Mesodermal cell (in vitro differentiated cells): Measurements from ENCODE around the gene DDA1.
A peak's percentile ranks its signal among the peaks of the same experiment; 100 is the strongest.

ENCODE experiments used
- H3K27ac ChIP-seq: 2 replicates; pipeline ENCODE4 v1.7.0; 2013; ENCODE audit warnings: mild to moderate bottlenecking, low read depth, low read length, moderate library complexity; ENCODE audit not compliant: severe bottlenecking
- H3K36me3 ChIP-seq: 2 replicates; pipeline ENCODE4 v1.7.1; 2013; ENCODE audit warnings: mild to moderate bottlenecking, low read length, moderate library complexity; ENCODE audit not compliant: control insufficient read depth, insufficient read depth
- H3K4me1 ChIP-seq: one replicate; pipeline ENCODE4 v1.7.1; 2013; ENCODE audit warnings: mild to moderate bottlenecking, low read length; ENCODE audit not compliant: insufficient read depth, control insufficient read depth, poor library complexity, severe bottlenecking
- H3K4me3 ChIP-seq: 2 replicates; pipeline ENCODE4 v1.7.0; 2013; ENCODE audit warnings: low read length, control low read depth, mild to moderate bottlenecking; ENCODE audit not compliant: insufficient read depth, poor library complexity, severe bottlenecking; ENCODE audit errors: extremely low read depth
- H3K9me3 ChIP-seq: 2 replicates; pipeline ENCODE4 v1.7.1; 2013; ENCODE audit warnings: mild to moderate bottlenecking, low read length, moderate library complexity; ENCODE audit not compliant: control insufficient read depth
- WGBS, 2 experiments: methylation state at CpG; one replicate each; pipeline ENCODE4 v1.1.5; 2013; ENCODE audit warnings: missing lambda C conversion rate in 2 of 2; ENCODE audit not compliant: insufficient coverage in 2 of 2; 5-methylcytosine and 5-hydroxymethylcytosine counted together

Gene DDA1

DNA sequence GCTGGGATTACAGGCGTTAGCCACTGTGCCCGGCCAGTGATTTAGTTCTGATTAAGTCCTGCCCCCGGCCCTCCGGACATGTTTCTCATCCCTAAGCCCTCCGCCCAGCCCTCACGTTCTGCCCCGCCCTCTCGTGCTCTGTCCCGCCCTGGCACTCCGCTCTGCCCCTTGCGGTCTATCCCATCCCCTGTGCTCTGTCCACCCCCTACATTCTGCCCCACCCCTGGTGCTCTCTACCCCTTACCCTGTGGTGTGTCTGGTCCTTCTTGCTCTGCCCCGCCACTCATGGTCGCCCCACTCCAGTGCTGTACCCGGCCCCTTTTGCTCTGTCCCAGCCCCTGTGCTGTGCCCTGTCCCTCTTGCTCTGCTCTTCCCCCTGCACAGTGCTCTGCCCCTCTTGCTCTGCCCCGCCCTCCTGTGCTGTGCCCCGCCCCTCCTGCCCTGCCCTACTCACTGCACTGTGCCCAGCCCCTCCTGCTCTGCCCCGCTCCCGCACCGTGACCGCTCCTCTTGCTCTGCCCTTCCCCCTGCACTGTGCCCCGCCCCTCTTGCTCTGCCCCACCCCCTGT is 31.0 kb downstream of the DDA1 start:
- H3K4me3 ChIP-seq = no peak overlapping the region
- 49 to 59% methylated on average over 13 to 20 of the region's 21 CpGs for WGBS, 2 experiments
- H3K9me3 ChIP-seq = no peaks in the 10 kb centered on the region
- no peaks in the 10 kb centered on the region for H3K4me1 ChIP-seq
- H3K27ac ChIP-seq = no peak overlapping the region
- H3K36me3 ChIP-seq = peaks cover 35% of the 10 kb centered on the region

DNA sequence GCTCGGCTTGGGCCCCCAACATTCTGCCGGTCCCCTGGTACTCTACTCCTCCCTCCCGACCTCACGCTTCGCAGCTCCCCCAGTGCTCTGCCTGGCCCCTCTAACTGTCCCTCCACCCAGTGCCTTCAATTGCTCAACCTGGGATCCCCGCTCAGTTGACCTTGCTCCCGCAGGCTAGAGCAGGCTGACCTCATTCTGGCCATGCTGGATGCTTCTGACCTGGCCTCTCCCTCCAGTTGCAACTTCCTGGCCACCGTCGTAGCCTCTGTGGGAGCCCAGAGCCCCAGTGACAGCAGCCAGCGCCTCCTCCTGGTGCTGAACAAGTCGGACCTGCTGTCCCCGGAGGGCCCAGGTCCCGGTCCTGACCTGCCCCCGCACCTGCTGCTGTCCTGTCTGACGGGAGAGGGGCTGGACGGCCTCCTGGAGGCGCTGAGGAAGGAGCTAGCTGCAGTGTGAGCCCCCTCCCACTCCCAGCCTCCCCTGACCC is 31.6 kb downstream of the DDA1 start:
- Histone ChIP-seq H3K4me3 (no peak overlapping the region), H3K9me3 (no peaks in the 10 kb centered on the region), H3K27ac (no peak overlapping the region), H3K4me1 (no peaks in the 10 kb centered on the region), H3K36me3 (peaks cover 35% of the 10 kb centered on the region)
- 73 to 77% methylated on average over 15 of the region's 17 CpGs for WGBS, 2 experiments

DNA sequence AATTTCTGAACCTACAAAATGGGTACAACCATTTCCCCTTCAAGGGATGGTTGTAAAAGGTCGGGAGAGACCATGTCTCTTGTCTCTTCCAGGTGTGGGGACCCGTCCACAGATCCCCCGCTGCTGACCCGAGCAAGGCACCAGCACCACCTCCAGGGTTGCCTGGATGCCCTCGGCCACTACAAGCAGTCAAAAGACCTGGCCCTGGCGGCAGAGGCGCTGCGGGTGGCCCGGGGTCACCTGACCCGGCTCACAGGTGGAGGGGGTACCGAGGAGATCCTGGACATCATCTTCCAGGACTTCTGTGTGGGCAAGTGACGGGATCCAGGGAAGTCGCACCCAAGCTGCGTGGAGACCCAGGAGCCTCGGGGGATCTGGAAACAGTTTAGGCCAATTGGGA is 32.0 kb downstream of the DDA1 start:
- H3K4me3 ChIP-seq = no peak overlapping the region
- peaks cover 35% of the 10 kb centered on the region for H3K36me3 ChIP-seq
- 94 to 95% methylated on average over 15 of the region's 15 CpGs for WGBS, 2 experiments
- H3K4me1 ChIP-seq = no peaks in the 10 kb centered on the region
- H3K27ac ChIP-seq = no peak overlapping the region
- H3K9me3 ChIP-seq = no peaks in the 10 kb centered on the region

DNA sequence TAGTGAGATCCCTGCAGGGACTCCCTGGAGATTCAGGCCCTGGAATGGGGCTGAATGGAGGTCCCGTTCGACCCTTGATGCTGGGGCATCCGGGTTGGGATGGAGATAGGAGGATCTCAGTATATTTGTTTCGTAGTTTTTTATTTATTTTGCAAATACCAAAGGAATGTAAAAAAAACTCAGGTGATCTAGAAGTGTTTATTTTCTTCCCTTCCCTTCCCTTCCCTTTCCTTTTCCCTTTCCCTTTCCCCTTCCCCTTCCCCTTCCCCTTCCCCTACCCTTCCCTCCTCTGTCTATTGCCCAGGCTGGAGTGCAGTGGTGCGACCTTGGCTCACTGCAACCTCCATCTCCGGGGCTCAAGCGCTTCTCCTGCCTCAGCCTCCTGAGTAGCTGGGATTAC is 32.5 kb downstream of the DDA1 start:
- peaks cover 35% of the 10 kb centered on the region for H3K36me3 ChIP-seq
- no peak overlapping the region for H3K4me3 ChIP-seq
- H3K9me3 ChIP-seq = no peaks in the 10 kb centered on the region
- WGBS, 2 experiments = 95 to 100% methylated on average over 3 to 5 of the region's 7 CpGs
- H3K27ac ChIP-seq = no peak overlapping the region
- no peaks in the 10 kb centered on the region for H3K4me1 ChIP-seq

DNA sequence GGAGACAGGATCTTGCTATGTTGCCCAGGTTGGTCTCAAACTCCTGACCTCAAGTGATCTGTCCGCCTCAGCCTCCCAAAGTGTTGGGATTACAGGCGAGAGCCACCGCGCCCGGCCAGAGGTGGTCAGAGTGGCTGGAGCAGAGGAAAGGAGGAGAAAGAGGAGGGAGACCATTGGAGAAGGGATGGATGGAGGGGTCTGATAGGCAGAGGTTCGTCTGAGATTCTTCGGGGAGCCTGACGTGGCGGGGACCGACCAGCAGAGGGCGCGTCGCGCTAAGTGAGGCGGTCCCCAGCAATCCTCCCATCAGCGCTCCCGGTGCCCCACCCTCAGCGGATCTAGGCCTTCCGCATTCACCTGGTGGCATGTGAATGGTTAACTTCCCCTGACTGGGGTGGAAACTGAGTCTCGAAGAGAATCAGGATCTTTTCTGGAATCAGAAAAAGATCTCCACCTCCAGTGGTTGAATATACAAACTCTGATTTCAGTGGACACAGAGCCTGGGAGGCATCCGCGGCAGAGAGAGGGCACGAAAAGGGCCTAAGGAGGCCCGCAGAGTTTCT is 36.8 kb downstream of the DDA1 start:
- peaks cover 21% of the 10 kb centered on the region for H3K36me3 ChIP-seq
- no peak overlapping the region for H3K27ac ChIP-seq
- no peaks in the 10 kb centered on the region for H3K9me3 ChIP-seq
- H3K4me1 ChIP-seq = peaks cover 16% of the 10 kb centered on the region
- WGBS, 2 experiments = 22 to 23% methylated on average over 20 to 23 of the region's 24 CpGs
- no peak overlapping the region for H3K4me3 ChIP-seq

DNA sequence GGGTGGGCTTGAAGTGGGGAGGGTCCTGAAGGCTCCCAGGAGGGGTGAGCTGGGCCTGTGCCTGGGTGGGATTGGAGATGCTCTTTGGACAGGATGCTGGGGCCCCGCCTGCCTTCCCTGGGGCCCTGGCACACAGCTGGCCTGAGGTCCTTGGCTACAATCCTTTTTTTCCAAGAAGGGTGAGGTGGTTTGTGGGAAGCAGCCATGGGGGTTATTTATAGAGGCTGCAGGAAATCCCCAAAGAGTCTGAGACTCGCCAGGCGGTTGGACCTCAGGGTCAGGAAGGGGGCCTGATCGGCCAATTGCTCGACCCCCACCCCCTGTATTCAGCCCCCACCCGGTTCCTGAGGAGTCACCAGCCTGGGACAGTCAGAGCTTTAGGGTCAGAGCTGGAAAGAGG is 38.0 kb downstream of the DDA1 start:
- Histone ChIP-seq H3K27ac (peak overlapping the region; percentile 26), H3K4me3 (no peak overlapping the region), H3K4me1 (peaks cover 20% of the 10 kb centered on the region), H3K36me3 (peaks cover 9% of the 10 kb centered on the region), H3K9me3 (no peaks in the 10 kb centered on the region)
- WGBS, 2 experiments = 82% methylated on average over 3 of the region's 6 CpGs; no CpG with 5 or more reads in 1 of the 2 experiments

DNA sequence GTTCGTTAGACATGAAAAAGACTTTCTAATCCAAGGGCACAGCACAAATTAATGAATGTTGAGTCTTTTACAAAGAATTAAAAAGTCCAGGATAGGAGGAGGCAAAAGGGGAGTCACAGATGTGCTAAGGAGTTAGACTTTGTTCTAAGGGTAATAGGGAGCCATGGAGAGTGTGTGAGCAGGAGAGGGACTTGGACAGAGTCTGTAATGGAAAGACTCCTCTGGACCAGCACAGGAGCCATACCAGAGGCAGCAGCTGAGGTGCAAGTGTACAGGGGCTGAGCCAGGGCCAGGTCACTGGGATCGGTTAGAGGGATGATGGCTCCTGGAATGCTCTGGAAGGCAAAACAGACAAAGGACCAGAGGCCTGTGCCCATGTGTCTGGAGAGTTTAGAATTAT is 38.5 kb downstream of the DDA1 start:
- WGBS, 2 experiments = 100% methylated on average over 1 to 2 of the region's 2 CpGs
- H3K4me3 ChIP-seq = no peak overlapping the region

DNA sequence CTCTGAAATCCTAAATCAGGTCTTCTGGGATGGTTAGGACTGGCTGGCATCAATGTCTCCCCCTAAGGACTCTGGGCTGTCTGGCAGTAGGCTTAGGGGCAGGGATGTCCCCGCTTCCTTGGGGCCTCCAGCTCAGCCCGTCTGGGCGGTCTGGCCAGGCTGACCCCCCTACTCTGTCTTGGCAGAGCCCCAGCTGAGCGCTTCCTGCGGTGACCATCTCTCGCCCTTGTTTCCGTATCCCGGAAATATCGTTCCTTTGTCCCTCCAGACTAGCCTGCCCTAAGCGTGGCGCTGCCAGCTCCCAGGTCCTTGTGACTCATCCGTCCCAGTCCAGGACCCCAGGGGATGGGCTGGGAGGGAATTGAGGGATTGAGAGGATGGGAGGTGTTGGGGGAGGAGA is 39.3 kb downstream of the DDA1 start:
- Histone ChIP-seq H3K4me1 (peaks cover 25% of the 10 kb centered on the region), H3K4me3 (no peak overlapping the region), H3K36me3 (peaks cover 5% of the 10 kb centered on the region), H3K27ac (peak overlapping the region; percentile 83), H3K9me3 (no peaks in the 10 kb centered on the region)
- WGBS, 2 experiments = 11 to 14% methylated on average over 5 to 7 of the region's 12 CpGs

More for the DNA sequence above, 38.5 kb downstream of the DDA1 start:
- Histone ChIP-seq H3K36me3 (peaks cover 6% of the 10 kb centered on the region), H3K27ac (peak overlapping the region; percentile 26), H3K4me1 (peaks cover 21% of the 10 kb centered on the region), H3K9me3 (no peaks in the 10 kb centered on the region)

DNA sequence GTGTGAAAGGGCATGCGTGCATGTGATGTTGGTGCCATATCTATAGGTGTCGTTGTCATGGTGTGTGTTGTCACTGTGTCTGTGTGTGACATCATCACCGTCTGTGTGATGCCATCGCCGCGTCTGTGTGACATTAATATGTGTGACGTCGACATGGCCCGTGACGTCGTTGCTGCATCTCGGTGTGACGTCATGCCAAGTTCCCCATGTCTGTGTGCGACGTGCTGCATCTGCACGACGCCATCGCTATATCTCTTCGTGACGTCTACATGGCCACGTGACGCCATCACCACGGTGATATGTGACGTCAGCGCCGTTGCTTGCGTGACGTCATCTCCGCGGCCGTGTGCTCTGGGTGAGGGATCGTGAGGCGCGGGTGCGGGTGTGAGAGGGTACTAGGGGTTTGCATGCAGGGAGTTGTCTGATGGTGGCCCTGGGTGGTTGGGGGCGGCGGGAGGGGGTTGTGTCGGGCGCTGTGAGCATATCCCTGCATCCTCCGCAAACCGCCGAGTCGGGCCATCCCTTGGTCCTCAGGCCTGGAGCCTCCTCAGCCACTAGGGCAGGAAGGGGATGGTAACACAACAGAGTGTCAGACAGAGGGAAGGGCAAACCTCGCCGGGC is 42.6 kb downstream of the DDA1 start:
- Histone ChIP-seq H3K4me1 (peaks cover 25% of the 10 kb centered on the region), H3K27ac (no peak overlapping the region), H3K4me3 (no peak overlapping the region), H3K9me3 (no peaks in the 10 kb centered on the region), H3K36me3 (no peaks in the 10 kb centered on the region)
- 94 to 96% methylated on average over 33 to 35 of the region's 45 CpGs for WGBS, 2 experiments

DNA sequence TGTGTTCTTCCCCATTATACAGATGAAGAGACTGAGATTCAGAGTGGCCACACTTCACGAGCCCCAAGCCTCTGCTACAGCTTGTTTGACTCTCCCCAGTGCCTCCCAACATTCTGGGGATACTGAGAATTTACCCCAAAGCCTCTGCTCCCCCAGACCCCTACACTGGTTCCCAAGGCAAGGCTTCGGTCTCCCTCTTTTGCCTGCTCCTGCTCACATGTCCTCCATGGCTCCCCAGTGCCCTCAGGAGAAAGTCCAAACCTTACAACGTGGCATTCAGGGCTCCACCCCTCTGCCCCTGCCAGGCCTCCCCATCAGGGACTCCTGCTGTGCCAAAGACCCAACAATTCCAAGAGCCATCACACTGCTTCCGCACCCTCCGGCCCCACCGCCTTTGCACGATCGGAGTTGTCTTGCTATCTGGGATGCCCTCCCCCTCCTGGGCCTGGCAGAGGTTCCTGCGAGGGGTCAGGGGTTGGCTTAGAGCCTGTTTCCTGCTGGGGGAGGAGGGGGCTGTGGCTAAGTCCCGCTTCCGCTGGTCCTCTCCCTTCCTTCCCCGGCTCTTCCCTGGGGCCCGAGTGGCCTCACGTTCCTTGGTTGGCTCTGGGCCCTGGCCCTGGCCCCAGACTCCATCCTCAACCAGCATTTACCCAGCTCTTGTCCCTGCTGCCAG is 43.4 kb downstream of the DDA1 start:
- WGBS, 2 experiments = 79 to 85% methylated on average over 9 to 11 of the region's 14 CpGs

More for the DNA sequence above, 43.4 kb downstream of the DDA1 start:
- H3K9me3 ChIP-seq = no peaks in the 10 kb centered on the region
- no peaks in the 10 kb centered on the region for H3K36me3 ChIP-seq
- no peak overlapping the region for H3K27ac ChIP-seq
- no peak overlapping the region for H3K4me3 ChIP-seq
- peaks cover 21% of the 10 kb centered on the region for H3K4me1 ChIP-seq
